Measurements from ENCODE around the gene SNX9.
"Not testable (repeated sequence)": the region's sequence is repeated elsewhere in the genome, so short reads cannot be mapped to it uniquely, and the experiment has no call there.

The SNX9 gene

DNA sequence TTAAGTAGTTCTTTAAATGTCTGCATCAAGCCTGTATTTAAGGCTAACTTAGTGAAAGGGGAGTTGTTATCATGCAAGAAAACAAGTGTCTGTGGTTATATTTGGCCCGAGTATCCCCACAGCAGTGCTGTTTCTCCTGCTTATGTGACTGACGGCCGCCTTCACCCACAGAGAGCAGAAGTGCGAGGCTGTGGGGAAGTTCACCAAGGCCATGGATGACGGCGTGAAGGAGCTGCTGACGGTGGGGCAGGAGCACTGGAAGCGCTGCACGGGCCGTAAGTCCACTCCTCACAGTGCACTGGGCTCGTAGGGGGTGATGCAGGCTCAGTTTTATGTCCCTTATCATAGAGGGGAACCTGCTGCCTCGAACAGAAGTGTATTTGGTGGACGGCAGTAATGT, 105.4 kb downstream of the SNX9 start:
- no peak for ATAC-seq

GRCh38 chr6:157929076-157929475, 106.0 kb downstream of the SNX9 start:
- ATAC-seq = no peak

DNA sequence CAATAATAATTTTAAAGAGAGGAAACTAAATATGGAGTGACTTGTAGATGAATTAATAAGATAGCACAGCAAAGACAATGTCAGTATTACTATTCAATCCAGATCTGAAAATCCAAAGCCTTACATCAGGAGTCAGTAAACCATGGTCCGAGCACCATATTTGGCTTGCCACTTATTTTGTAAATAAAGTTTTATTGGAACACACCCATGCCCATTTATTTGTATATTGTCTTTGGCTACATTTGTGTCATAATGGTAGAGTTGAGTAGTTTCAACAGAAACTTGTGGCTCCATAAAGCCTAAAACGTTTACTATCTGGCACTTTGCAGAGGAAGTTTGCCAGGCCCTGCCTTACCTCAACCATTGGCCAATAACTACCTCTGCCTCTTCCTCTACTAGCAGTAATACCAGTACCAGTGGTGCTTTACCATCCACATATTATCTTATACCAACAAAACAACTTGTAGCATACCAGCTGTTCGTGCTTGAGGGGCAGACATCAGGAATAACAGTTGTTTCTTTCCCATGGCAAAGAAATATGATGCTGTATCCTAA, 106.8 kb downstream of the SNX9 start:
- ATAC-seq = no peak

- no peak for ATAC-seq
Observed at GRCh38 chr6:157935786-157936185, 112.7 kb downstream of the SNX9 start.

DNA sequence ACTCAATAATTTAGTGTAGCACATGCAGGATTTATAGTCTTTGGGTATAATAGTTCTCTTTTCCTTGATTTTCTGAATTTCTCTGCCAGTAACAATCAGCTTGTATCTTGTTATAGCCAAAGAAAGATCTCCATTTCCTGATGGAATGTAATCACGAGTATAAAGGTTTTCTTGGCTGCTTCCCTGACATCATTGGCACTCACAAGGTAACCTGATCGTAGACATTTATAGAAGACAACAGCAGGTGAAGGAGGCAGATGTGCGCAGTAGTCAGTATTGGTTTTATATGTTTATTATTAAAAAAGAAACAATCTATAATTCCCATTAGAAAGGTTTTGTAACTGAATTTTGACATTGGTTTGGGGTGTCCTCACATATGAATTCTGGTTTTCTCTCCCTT, 114.3 kb downstream of the SNX9 start:
- no peak for ATAC-seq

- ATAC-seq = no peak
Observed at GRCh38 chr6:157937916-157938315, 114.9 kb downstream of the SNX9 start.

GRCh38 chr6:157940375-157941036, 117.5 kb downstream of the SNX9 start:
- ATAC-seq = peak; percentile 84 to 86

DNA sequence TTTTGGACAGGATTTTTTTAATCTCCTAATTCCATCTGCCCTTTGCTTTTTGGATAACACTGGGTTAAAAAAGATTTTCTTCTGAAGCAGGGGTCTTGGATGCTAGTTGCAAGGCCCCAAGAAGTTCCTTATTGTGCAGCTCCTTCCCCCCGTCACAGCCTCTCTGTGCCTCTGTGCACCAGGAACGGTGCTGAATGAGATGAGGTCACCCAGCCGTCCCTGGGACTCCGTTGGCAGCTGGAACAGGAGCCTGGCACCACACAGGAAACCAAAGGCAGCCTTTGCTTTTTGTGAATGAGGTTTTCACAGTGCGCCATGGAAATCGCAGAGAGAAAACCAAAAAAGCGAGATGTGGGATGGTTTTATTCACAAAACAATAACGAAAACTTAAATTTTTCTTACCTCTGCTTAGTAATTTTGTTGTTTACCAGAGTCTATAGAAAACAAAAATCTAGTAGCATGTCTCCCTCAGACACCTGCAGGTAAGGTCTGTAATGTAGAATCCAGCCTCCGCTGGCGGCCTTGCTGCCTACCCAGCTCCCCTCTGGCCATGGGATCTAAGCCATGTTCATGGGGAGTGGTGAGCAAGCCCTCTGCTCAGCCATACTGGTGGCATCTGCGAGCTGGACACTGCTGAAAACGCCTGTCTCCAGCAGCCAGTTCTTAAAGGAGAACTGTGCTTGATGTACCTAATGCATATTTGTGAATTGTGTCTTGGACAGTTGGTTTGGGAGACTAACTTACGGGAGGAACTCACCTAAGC, 118.2 kb downstream of the SNX9 start:
- no peak for ATAC-seq

DNA sequence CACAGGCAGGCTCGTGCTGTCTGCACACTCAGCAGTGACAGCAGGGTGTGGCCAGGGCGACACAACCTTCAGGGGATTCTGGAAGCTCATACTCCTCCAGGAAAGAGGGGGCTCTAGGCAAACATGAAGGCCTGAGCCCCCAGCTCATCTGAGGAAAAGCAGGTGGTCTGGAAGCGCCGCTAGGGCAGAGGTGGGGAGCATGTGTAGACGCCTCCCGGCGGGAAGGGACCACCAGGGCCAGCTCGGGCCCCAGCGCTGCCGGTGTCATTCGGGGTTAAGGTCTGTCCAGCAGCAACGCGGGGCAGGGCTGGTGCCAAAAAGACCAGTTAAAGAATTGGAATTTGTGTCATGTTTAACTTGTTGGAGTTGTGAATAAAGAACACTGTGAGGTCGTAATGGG, 119.3 kb downstream of the SNX9 start:
- ATAC-seq = no peak

- no peak for ATAC-seq
Observed at GRCh38 chr6:157943249-157943963, 120.4 kb downstream of the SNX9 start.

- ATAC-seq = no peak
Observed at GRCh38 chr6:157943964-157944283, 120.9 kb downstream of the SNX9 start.

GRCh38 chr6:157944983-157945931, 122.2 kb downstream of the SNX9 start:
- peak; percentile 50 to 53 for ATAC-seq

DNA sequence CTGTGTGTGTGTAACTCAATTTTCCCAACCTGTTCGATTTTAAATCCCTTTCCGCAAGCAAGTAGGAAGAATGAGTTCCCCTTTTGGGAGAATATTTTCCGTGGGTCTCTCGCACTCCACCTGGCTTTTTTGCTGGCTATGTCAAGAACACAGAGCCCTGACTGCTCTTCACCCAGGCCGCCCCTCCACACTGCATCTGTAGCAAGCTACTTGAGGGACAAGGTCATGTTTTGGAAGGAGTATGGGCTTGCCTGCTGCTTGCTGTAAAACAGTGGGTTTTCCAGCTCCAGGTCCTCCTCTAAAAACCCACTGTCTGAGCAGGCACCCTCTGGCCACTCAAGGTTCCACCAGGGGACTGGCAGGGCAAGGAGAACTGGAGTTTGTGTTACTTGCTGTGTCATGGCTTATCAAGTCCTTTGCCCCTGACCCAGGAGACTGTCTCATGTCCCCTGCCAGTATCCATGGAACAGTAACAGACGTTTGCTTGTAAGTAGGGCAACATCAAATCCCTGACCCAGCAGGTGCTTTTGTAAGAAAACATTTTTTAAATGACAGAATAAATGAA, 123.1 kb downstream of the SNX9 start:
- ATAC-seq = no peak

DNA sequence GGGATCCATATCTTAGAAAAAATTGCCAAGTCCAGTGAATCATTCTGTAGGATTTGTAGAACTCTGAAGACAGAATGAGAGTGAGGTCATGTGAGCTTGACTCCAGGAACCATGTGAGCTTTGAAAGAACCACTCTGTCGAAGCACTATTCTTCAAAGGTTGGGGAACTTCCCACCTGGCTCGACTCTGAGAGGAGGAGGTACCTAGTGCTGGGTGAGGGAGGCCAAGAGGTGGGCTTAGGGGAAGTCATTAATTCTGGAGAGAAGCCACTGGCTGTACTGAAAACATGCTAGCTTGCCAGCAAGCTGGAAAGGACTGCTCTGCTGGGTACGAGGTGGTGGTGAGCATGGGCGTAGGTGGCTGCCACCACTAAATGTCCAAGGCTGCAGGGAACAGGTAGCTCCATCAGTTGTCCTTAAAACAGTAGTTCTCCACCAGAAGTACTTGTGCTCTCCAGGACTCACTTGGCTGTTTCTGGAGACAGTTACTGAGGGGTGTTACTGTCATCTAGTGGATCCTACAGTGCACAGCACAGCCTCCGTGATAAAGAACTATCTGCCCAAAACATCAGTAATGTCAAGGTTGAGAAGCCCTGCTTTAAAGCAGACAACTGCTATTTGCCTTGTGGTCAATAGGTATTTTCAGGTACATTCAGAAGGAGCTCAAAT, 124.0 kb downstream of the SNX9 start:
- peak; percentile 22 to 48 for ATAC-seq

GRCh38 chr6:157950899-157951298, 127.9 kb downstream of the SNX9 start:
- ATAC-seq = not testable (repeated sequence)

DNA sequence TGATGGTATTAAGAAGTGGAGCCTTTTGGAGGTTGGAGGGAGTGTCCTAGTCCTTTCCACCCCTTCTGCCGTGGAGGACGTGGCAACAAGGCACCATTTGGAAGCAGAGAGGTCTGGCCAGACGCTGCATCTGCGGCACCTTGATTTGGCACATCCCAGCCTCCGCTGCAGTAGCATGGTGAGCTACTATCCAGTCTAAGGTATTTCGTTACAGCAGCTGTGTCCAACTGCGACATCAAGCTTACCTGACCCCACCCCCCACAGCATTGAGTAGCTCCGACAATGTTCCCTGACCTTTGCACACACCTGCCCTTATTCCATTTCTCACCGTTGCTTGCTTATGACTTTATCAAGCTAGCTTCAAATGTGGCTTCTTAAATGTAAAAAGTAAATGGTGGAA, 128.8 kb downstream of the SNX9 start:
- no peak for ATAC-seq

- no peak for ATAC-seq
Observed at GRCh38 chr6:157952861-157953351, 129.9 kb downstream of the SNX9 start.

- no peak for ATAC-seq
Observed at GRCh38 chr6:157953580-157954091, 130.6 kb downstream of the SNX9 start.

- no peak for ATAC-seq
Observed at GRCh38 chr6:157954150-157955117, 131.4 kb downstream of the SNX9 start.

GRCh38 chr6:157955675-157956074, 132.6 kb downstream of the SNX9 start:
- ATAC-seq = no peak
